ENCODE results near the gene COL4A1.

Gene COL4A1

GRCh38 chr13:110305544-110305943 is 1.4 kb downstream of the COL4A1 start:
- TF ChIP-seq POLR2AphosphoS5 (IDR thresholded peaks at IDR 0.05; ENCODE audit: low read depth): no peak
- TF ChIP-seq SPI1 (IDR thresholded peaks at IDR 0.05; ENCODE audit: borderline replicate concordance, low read depth): no peak
- Histone ChIP-seq H3K4me3 (replicated peaks; ENCODE audit: insufficient read depth, low read length) (no peak overlapping the region), H3K27ac (replicated peaks) (no peak overlapping the region), H3K27me3 (ENCODE audit: insufficient read depth, poor library complexity, severe bottlenecking) (peaks cover 83% of the 10 kb centered on the region)
- no peak for DNase-seq (ENCODE audit: low read depth in 1 of 2, low spot score in 1 of 2)

- Histone ChIP-seq H3K27ac (replicated peaks) (no peak overlapping the region), H3K27me3 (ENCODE audit: insufficient read depth, poor library complexity, severe bottlenecking) (peaks cover 84% of the 10 kb centered on the region), H3K4me3 (replicated peaks; ENCODE audit: insufficient read depth, low read length) (no peak overlapping the region)
- DNase-seq (ENCODE audit: low read depth in 1 of 2, low spot score in 1 of 2): no peak
- TF ChIP-seq SPI1 (IDR thresholded peaks at IDR 0.05; ENCODE audit: borderline replicate concordance, low read depth) (no peak), GABPA (IDR thresholded peaks at IDR 0.05; ENCODE audit: low read depth) (no peak), CTCF (IDR thresholded peaks at IDR 0.05; ENCODE audit: insufficient read depth, low read length) (no peak), POLR2AphosphoS5 (IDR thresholded peaks at IDR 0.05; ENCODE audit: low read depth) (no peak)
- TF ChIP-seq, protein P1, sequence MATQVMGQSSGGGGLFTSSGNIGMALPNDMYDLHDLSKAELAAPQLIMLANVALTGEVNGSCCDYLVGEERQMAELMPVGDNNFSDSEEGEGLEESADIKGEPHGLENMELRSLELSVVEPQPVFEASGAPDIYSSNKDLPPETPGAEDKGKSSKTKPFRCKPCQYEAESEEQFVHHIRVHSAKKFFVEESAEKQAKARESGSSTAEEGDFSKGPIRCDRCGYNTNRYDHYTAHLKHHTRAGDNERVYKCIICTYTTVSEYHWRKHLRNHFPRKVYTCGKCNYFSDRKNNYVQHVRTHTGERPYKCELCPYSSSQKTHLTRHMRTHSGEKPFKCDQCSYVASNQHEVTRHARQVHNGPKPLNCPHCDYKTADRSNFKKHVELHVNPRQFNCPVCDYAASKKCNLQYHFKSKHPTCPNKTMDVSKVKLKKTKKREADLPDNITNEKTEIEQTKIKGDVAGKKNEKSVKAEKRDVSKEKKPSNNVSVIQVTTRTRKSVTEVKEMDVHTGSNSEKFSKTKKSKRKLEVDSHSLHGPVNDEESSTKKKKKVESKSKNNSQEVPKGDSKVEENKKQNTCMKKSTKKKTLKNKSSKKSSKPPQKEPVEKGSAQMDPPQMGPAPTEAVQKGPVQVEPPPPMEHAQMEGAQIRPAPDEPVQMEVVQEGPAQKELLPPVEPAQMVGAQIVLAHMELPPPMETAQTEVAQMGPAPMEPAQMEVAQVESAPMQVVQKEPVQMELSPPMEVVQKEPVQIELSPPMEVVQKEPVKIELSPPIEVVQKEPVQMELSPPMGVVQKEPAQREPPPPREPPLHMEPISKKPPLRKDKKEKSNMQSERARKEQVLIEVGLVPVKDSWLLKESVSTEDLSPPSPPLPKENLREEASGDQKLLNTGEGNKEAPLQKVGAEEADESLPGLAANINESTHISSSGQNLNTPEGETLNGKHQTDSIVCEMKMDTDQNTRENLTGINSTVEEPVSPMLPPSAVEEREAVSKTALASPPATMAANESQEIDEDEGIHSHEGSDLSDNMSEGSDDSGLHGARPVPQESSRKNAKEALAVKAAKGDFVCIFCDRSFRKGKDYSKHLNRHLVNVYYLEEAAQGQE (IDR thresholded peaks at IDR 0.05; ENCODE audit: insufficient replicate concordance, low read depth): no peak
Observed at GRCh38 chr13:110305001-110305400, 2.0 kb downstream of the COL4A1 start.

- Histone ChIP-seq H3K27ac (replicated peaks) (no peak overlapping the region), H3K27me3 (ENCODE audit: insufficient read depth, poor library complexity, severe bottlenecking) (peaks cover 84% of the 10 kb centered on the region), H3K4me3 (replicated peaks; ENCODE audit: insufficient read depth, low read length) (no peak overlapping the region)
- no peak for DNase-seq (ENCODE audit: low read depth in 1 of 2, low spot score in 1 of 2)
- TF ChIP-seq, protein P1 (IDR thresholded peaks at IDR 0.05; ENCODE audit: insufficient replicate concordance, low read depth): no peak
- no peak for TF ChIP-seq CTCF (IDR thresholded peaks at IDR 0.05; ENCODE audit: insufficient read depth, low read length)
- TF ChIP-seq SPI1 (IDR thresholded peaks at IDR 0.05; ENCODE audit: borderline replicate concordance, low read depth): no peak
- TF ChIP-seq GABPA (IDR thresholded peaks at IDR 0.05; ENCODE audit: low read depth): no peak
Observed at GRCh38 chr13:110304256-110304655, 2.7 kb downstream of the COL4A1 start.

DNA sequence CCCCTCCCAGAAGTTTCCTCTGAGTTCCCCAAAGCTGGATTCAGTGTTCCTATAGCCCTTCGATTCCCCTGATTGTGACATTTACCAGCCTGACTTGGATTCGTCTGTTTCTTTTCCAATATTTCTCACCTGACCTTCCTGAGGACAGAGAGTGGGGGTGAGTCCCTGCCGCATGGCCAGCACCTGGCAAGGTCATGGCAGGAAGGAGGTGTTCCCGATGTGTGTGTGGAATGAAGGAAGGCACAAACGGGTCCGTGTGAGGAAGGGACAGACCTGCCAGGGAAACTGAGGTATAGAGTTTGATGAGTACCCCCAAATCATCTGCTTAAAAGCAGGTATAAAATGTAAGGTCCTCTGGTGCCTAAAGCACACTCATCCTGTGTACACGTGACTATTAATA is 3.3 kb downstream of the COL4A1 start:
- TF ChIP-seq, protein P1 (IDR thresholded peaks at IDR 0.05; ENCODE audit: insufficient replicate concordance, low read depth): no peak
- TF ChIP-seq POLR2AphosphoS5 (IDR thresholded peaks at IDR 0.05; ENCODE audit: low read depth) (no peak), CTCF (IDR thresholded peaks at IDR 0.05; ENCODE audit: insufficient read depth, low read length) (no peak), SPI1 (IDR thresholded peaks at IDR 0.05; ENCODE audit: borderline replicate concordance, low read depth) (no peak), GABPA (IDR thresholded peaks at IDR 0.05; ENCODE audit: low read depth) (no peak)
- no peak for DNase-seq (ENCODE audit: low read depth in 1 of 2, low spot score in 1 of 2)
- Histone ChIP-seq H3K27me3 (ENCODE audit: insufficient read depth, poor library complexity, severe bottlenecking) (peaks cover 84% of the 10 kb centered on the region), H3K4me3 (replicated peaks; ENCODE audit: insufficient read depth, low read length) (no peak overlapping the region), H3K27ac (replicated peaks) (no peak overlapping the region)
